A673 (cell line): ENCODE data around the gene RIMS4. TPM values are rescaled to one million over a fixed set of nuclear protein-coding genes. Genes with fewer than 3 reads are reported as not detected.

ENCODE experiments used
- BruUV-seq: library from RNA; stranded (reverse); fragments of 400-500 nt; replicated peaks from 2 replicates; lab custom pipeline; 2021; lab: Mats Ljungman, UMichigan
- CTCF ChIA-PET: fragments of 300-600 bp; sonication (Branson Sonifier 250); formaldehyde crosslinking; loops from one replicate; lab custom pipeline; 2022; ENCODE audit warnings: antibody characterized with exemption; lab: Charles Lee
- POLR2A ChIA-PET: fragments of 300-600 bp; sonication (Branson Sonifier 250); formaldehyde crosslinking; loops from one replicate; lab custom pipeline; 2022; ENCODE audit warnings: antibody characterized with exemption; ENCODE audit not compliant: low non-redundant PET; lab: Charles Lee
- DNase-seq: peaks from one replicate; pipeline ENCODE4 v3.0.0-alpha.2; 2015; ENCODE audit warnings: low spot score
- H3K27ac ChIP-seq: fragments of 200-600 bp; sonication (generic); 2 replicates; pipeline ENCODE4 v1.5.1; 2016; ENCODE audit warnings: mixed run types, low read depth, mild to moderate bottlenecking, mixed read lengths, antibody characterized with exemption, low read length; ENCODE audit not compliant: poor library complexity, severe bottlenecking
- H3K27me3 ChIP-seq: fragments of 200-600 bp; sonication (generic); replicated peaks from 2 replicates; pipeline ENCODE4 v1.6.1; 2017; ENCODE audit warnings: mixed run types, low read depth, mild to moderate bottlenecking, mixed read lengths, antibody characterized with exemption, low read length; ENCODE audit not compliant: insufficient read depth, poor library complexity
- H3K36me3 ChIP-seq: fragments of 200-600 bp; sonication (generic); 2 replicates; pipeline ENCODE4 v1.6.1; 2016; ENCODE audit warnings: mixed run types, mild to moderate bottlenecking, mixed read lengths, antibody characterized with exemption, low read length; ENCODE audit not compliant: insufficient read depth, poor library complexity, severe bottlenecking
- H3K4me1 ChIP-seq: fragments of 200-600 bp; sonication (generic); 2 replicates; pipeline ENCODE4 v1.6.1; 2017; ENCODE audit warnings: mixed run types, mild to moderate bottlenecking, mixed read lengths, antibody characterized with exemption, low read length; ENCODE audit not compliant: insufficient read depth, poor library complexity, severe bottlenecking
- H3K4me3 ChIP-seq: fragments of 200-600 bp; sonication (generic); 2 replicates; pipeline ENCODE4 v1.5.1; 2016; ENCODE audit warnings: low read depth, mixed run types, mild to moderate bottlenecking, mixed read lengths, low read length; ENCODE audit not compliant: poor library complexity, severe bottlenecking
- H3K9me3 ChIP-seq: fragments of 200-600 bp; sonication (generic); 2 replicates; pipeline ENCODE4 v1.6.1; 2016; ENCODE audit warnings: mixed run types, low read depth, mild to moderate bottlenecking, mixed read lengths, antibody characterized with exemption, low read length; ENCODE audit not compliant: poor library complexity, severe bottlenecking
- EZH2 ChIP-seq: fragments of 200-600 bp; sonication (generic); IDR thresholded peaks from 2 replicates; pipeline ENCODE4 v1.6.1; 2017; ENCODE audit warnings: borderline replicate concordance, low read depth, mild to moderate bottlenecking, mixed read lengths, antibody characterized with exemption, low read length; ENCODE audit not compliant: poor library complexity, severe bottlenecking
- intact Hi-C: fragments of 100-400 bp; cut with micrococcal nuclease; formaldehyde crosslinking; loops from one replicate; pipeline ENCODE4 v1.10.0; 2022; ENCODE audit not compliant: unreplicated experiment
- total RNA-seq: library from RNA; stranded (reverse); gene quantifications from 2 replicates; pipeline ENCODE4 v1.2.3, GENCODE V29; 2021
- TF ChIP-seq, protein P1 (sequence below): fragments of 300-800, 200-600 bp; sonication (generic); conservative IDR thresholded peaks from 2 replicates; pipeline ENCODE4 v1.5.1; 2017; ENCODE audit warnings: low read depth, mild to moderate bottlenecking, antibody characterized with exemption, low read length, moderate library complexity, mixed read lengths

Gene RIMS4
- total RNA-seq, 1 experiment from 2014 or later, result 0.39 TPM

DNA sequence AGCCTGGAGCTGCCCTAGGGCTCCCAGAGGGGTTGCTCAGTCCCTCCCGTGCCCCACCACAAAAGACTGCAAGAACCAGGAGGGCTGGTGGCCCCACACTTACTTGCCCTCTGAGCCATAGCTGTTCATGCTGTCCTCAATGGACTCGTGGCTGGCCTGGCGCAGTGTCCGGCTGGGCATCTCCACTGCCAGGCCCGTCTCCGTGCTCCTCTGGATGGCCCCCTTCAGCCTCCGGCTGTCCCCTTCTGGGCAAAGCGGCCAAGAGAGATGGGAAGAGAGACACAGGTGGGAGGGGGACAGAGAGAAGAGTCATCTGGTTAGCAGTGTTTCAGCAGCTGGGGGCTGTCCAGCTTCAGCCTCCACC, 39.2 kb downstream of the RIMS4 start:
- Histone ChIP-seq H3K4me3 (no peak overlapping the region), H3K4me1 (no peaks in the 10 kb centered on the region), H3K27ac (no peak overlapping the region), H3K9me3 (no peaks in the 10 kb centered on the region), H3K27me3 (peaks cover 12% of the 10 kb centered on the region), H3K36me3 (no peaks in the 10 kb centered on the region)
- BruUV-seq, result no TSS peak
- ChIA-PET CTCF (no interaction called here), POLR2A (no interaction called here)
- DNase-seq, result no peak
- intact Hi-C loops, result no loop called here
- no peak for TF ChIP-seq EZH2
- TF ChIP-seq, protein P1, sequence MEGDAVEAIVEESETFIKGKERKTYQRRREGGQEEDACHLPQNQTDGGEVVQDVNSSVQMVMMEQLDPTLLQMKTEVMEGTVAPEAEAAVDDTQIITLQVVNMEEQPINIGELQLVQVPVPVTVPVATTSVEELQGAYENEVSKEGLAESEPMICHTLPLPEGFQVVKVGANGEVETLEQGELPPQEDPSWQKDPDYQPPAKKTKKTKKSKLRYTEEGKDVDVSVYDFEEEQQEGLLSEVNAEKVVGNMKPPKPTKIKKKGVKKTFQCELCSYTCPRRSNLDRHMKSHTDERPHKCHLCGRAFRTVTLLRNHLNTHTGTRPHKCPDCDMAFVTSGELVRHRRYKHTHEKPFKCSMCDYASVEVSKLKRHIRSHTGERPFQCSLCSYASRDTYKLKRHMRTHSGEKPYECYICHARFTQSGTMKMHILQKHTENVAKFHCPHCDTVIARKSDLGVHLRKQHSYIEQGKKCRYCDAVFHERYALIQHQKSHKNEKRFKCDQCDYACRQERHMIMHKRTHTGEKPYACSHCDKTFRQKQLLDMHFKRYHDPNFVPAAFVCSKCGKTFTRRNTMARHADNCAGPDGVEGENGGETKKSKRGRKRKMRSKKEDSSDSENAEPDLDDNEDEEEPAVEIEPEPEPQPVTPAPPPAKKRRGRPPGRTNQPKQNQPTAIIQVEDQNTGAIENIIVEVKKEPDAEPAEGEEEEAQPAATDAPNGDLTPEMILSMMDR, result no peak

DNA sequence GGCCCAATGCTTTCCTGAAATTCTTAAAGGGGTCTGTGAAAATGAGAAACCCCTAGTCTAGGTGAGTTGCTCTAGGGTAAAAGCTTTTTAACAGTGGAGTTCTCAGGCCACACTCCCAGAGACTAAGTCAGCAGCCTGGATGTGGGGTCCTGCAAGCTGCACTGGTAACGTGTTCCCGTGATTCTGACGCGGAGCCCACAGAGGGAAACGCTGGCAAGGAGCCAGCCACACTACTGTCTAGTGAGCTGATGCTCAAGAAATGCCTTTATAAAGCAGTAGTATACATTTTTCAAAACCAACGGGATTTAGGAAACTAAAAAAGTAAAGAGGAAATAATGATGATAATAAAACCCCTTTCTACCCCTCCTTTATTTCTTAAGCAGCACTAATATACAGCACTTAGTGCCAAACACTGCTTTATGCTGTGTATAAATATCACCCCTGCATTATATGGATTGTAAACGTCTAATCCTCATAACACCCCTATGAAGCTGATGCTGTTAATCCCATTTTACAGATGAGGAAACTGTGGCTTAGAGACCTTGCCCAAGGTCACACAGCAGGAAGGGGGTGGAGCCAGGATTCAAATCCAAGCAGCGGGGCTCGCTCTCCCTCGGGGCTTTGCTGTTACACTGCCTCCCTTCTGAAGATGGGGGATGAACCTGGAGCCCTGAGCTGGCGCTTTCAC, 39.7 kb downstream of the RIMS4 start:
- H3K36me3 ChIP-seq, result no peaks in the 10 kb centered on the region
- H3K27ac ChIP-seq, result no peak overlapping the region
- H3K4me3 ChIP-seq, result no peak overlapping the region
- BruUV-seq, result no TSS peak
- no peaks in the 10 kb centered on the region for H3K9me3 ChIP-seq
- no peaks in the 10 kb centered on the region for H3K4me1 ChIP-seq
- no peak for TF ChIP-seq EZH2
- TF ChIP-seq, protein P1, result no peak
- intact Hi-C loops, result no loop called here
- ChIA-PET POLR2A (no interaction called here), CTCF (no interaction called here)
- no peak for DNase-seq
- peaks cover 12% of the 10 kb centered on the region for H3K27me3 ChIP-seq

DNA sequence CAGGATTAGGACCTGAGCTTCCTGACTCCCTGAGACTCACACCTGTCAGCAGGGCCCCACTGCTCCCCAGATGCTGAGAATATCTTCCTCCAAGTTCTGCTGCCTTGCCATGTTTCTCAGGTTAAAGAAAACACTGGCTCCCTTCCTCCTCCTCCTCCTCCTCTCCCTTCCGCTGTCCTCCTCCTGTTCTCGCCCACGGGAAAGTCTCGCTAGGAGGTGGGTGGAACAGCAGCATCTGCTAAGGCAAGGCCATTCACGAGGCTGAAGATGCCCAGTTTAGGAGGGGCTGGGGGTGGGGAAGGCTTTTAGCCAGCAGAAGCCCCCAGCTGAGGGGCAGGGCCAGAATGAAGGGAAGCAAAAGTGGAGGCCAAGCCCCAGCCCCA, 40.9 kb downstream of the RIMS4 start:
- ChIA-PET POLR2A (no interaction called here), CTCF (no interaction called here)
- Histone ChIP-seq H3K4me3 (no peak overlapping the region), H3K27ac (no peak overlapping the region), H3K36me3 (no peaks in the 10 kb centered on the region), H3K27me3 (peaks cover 7% of the 10 kb centered on the region), H3K4me1 (no peaks in the 10 kb centered on the region), H3K9me3 (no peaks in the 10 kb centered on the region)
- no peak for TF ChIP-seq EZH2
- TF ChIP-seq, protein P1, result no peak
- no TSS peak for BruUV-seq
- DNase-seq, result no peak
- intact Hi-C loops, result no loop called here
